ENCODE results near the gene ADM. TPM values are rescaled to one million over a fixed set of nuclear protein-coding genes. Genes with fewer than 3 reads are reported as not detected.

The ADM gene, protein sequence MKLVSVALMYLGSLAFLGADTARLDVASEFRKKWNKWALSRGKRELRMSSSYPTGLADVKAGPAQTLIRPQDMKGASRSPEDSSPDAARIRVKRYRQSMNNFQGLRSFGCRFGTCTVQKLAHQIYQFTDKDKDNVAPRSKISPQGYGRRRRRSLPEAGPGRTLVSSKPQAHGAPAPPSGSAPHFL
- total RNA-seq (36.7 and 45.3 TPM in 2 replicates), polyA plus RNA-seq (40.0 and 55.5 TPM in 2 replicates), polyA minus RNA-seq (40.7 and 47.6 TPM in 2 replicates), Bru-seq, nascent RNA (percentile 93 among the genes with signal in this experiment), BruChase-seq, experiment 1, labeled RNA remaining after a 6-hour chase (percentile 68 among the genes with signal in this experiment), BruChase-seq, experiment 2, labeled RNA remaining after a 2-hour chase (percentile 78 among the genes with signal in this experiment)
- 38.6 and 41.8 TPM in 2 replicates for polyA plus RNA-seq (2011; cell fraction: cytosol; rRNA removed)
- 49.5 and 61.8 TPM in 2 replicates for polyA plus RNA-seq (2011; cell fraction: nucleus; rRNA removed)
- 35.5 and 48.4 TPM in 2 replicates for polyA plus RNA-seq (2012)
- polyA minus RNA-seq (2011; cell fraction: cytosol; rRNA and poly(A)+ RNA removed) = 33.7 TPM
- 21.9 and 33.6 TPM in 2 replicates for polyA minus RNA-seq (2011; cell fraction: nucleus; rRNA and poly(A)+ RNA removed)
- long read RNA-seq, transcript ADM-201 (4 exons, 1,885 nt) = major isoform, 83 of 97 reads
- long read RNA-seq, partial matches to known transcripts = 1 of 97 reads
- long read RNA-seq, other reads (novel, unspliced or antisense) = 8 of 97 reads

DNA sequence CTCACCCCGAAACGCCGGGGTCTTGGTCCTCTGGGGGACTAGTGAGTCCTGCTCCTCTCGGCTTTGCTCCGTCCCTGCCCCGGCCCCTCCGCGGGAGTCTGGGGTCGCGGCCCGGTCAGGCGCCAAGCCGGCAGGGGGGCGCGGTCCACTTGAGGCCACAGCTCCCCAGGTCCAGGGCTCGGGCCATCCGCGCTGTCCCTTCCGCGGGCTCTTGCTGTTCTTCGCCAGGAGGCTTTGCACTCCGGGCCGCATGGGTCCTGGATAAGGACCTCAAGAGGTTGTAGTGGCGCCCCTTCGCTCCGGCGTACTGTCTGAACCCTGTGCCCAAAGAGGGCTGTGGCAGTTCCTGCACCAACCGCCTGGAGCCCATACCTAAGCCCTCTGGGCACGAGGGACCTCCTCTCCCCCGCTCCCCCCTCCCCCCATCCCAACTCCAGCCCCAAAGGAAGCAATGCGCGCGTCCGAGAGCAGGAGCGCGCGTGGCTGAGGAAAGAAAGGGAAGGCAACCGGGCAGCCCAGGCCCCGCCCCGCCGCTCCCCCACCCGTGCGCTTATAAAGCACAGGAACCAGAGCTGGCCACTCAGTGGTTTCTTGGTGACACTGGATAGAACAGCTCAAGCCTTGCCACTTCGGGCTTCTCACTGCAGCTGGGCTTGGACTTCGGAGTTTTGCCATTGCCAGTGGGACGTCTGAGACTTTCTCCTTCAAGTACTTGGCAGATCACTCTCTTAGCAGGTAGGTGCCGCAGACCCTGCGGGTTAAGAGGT is at the start of gene ADM:
TSS of gene ADM (plus strand) at position 579 of the 767 bp plus-strand sequence. CDS start 628 bp downstream, outside the sequence.
- ChIA-PET CTCF (interaction anchor here (0.6 to 9.0 kb wide), 22 partner anchors 9 to 545 kb away, joined by 3 to 104 read pairs (median 4); partner anchors contain the start of genes RNF141 and SBF2), POLR2A (interaction anchor here (0.5 to 3.2 kb wide), 44 partner anchors 9 to 844 kb away, joined by 3 to 43 read pairs (median 5); partner anchors contain the start of genes RNF141, WEE1 and ZNF143)
- DNase-seq (ENCODE audit: low read depth, low spot score) (peak; percentile 94), FAIRE-seq (peak; percentile 85)
- Histone ChIP-seq H3K4me3 (replicated peaks in 1 of 3; ENCODE audit: insufficient read depth in 1 of 3, low read depth in 1 of 3, low read length in 3 of 3) (peak within 1 kb of the TSS; percentile 91 to 95 (median 93)), H3K4me2 (ENCODE audit: insufficient read depth, low read length) (peak within 1 kb of the TSS; percentile 91), H3K27ac (ENCODE audit: insufficient read depth, low read depth, low read length) (peak within 1 kb of the TSS; percentile 80), H3K9me3 (replicated peaks; ENCODE audit: control insufficient read depth, insufficient read depth, low read length) (no peaks in the 10 kb centered on the region), H3K9ac (replicated peaks; ENCODE audit: extremely low read depth, insufficient read depth, low read length) (peak within 1 kb of the TSS; percentile 72), H4K20me1 (replicated peaks; ENCODE audit: control insufficient read depth, extremely low read depth, insufficient read depth, low read length) (no peaks in the 10 kb centered on the region), H3K27me3 (ENCODE audit: control insufficient read depth in 2 of 2, insufficient read depth in 2 of 2, low read length in 2 of 2) (no peaks in the 10 kb centered on the region), H3K36me3 (ENCODE audit: control insufficient read depth in 2 of 2, extremely low read depth in 1 of 2, insufficient read depth in 2 of 2, low read length in 2 of 2) (no peaks in the 10 kb centered on the region), H2AFZ (ENCODE audit: low read depth, low read length) (peak within 1 kb of the TSS; percentile 93), H3K79me2 (ENCODE audit: control insufficient read depth, insufficient read depth, low read length) (peaks cover 20% of the 10 kb centered on the region), H3K4me1 (ENCODE audit: control insufficient read depth, extremely low read depth, insufficient read depth, low read length) (peaks cover 45% of the 10 kb centered on the region), H3K9me1 (replicated peaks; ENCODE audit: control insufficient read depth, extremely low read depth, insufficient read depth, low read length) (no peaks in the 10 kb centered on the region)
- intact Hi-C loops (cut with micrococcal nuclease) = loop anchor here (1.0 to 5.0 kb wide), 3 partner anchors 331 to 692 kb away; no protein-coding TSS in a partner anchor
- dilution Hi-C loops (cut with MboI; ENCODE audit: extremely low pct_ligation_motif_present, low sequenced_read_pairs) = no loop called here
- BruUV-seq (replicated peaks) = TSS peak; percentile 7
- TF ChIP-seq, protein P1, sequence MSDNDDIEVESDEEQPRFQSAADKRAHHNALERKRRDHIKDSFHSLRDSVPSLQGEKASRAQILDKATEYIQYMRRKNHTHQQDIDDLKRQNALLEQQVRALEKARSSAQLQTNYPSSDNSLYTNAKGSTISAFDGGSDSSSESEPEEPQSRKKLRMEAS (IDR thresholded peaks at IDR 0.05; ENCODE audit: insufficient read depth, insufficient read length) = peak; percentile 2
- TF ChIP-seq GATA2 (IDR thresholded peaks at IDR 0.05; ENCODE audit: insufficient read depth, insufficient read length, low read depth, low read length) (no peak), POLR2A (IDR thresholded peaks at IDR 0.05; ENCODE audit: low read depth, low read length) (peak; percentile 100), POLR2AphosphoS5 (IDR thresholded peaks at IDR 0.05; ENCODE audit: insufficient read depth, low read depth, low read length) (peak; percentile 99)
- TF ChIP-seq, protein P2, sequence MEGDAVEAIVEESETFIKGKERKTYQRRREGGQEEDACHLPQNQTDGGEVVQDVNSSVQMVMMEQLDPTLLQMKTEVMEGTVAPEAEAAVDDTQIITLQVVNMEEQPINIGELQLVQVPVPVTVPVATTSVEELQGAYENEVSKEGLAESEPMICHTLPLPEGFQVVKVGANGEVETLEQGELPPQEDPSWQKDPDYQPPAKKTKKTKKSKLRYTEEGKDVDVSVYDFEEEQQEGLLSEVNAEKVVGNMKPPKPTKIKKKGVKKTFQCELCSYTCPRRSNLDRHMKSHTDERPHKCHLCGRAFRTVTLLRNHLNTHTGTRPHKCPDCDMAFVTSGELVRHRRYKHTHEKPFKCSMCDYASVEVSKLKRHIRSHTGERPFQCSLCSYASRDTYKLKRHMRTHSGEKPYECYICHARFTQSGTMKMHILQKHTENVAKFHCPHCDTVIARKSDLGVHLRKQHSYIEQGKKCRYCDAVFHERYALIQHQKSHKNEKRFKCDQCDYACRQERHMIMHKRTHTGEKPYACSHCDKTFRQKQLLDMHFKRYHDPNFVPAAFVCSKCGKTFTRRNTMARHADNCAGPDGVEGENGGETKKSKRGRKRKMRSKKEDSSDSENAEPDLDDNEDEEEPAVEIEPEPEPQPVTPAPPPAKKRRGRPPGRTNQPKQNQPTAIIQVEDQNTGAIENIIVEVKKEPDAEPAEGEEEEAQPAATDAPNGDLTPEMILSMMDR (IDR thresholded peaks at IDR 0.05; ENCODE audit: extremely low read depth in 1 of 2, insufficient read depth in 1 of 2, low read depth in 1 of 2, low read length in 2 of 2) = peak; percentile 67 to 69

Data from endothelial cell of umbilical vein (primary cell).